ENCODE data around the gene PFKM. TPM values are rescaled to one million over a fixed set of nuclear protein-coding genes. Genes with fewer than 3 reads are reported as not detected.

Gene PFKM
- total RNA-seq, 1 donor from 2014 or later = 80.3 TPM

DNA sequence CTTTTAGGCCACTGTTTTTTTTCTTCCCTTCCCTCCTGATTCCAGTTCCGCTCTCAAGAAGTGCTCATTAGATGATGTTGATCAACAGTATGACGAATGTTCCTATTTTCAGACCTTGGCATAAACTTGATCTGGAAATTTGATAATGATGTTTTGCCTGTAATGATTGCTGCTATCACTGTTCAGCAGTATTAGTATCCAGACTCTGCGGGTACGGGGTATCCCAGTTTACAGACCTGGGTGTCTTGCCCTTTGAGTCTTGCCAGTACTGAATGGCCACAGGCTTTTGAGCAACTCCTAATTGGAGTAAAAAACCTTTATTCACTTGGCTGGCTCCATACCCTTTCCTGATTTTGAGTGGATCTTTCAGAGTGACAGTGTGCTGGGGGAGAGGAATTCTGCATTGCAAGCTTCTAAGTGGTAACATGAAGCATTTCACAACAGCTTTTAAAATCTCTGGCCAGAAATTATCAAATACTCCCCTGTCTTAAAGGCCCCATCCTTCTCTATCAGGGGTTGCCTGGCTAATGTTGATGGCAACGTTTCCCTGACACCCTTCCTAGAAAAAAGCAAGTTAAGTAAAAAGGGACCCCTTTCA is 44.1 kb downstream of the PFKM start:
- Mint-ChIP-seq H3K4me1 (ENCODE audit: low read depth, unreplicated experiment) (no peaks in the 10 kb centered on the region), H3K36me3 (ENCODE audit: low read depth, unreplicated experiment) (no peaks in the 10 kb centered on the region), H3K27ac (ENCODE audit: unreplicated experiment) (no peak overlapping the region), H3K9me3 (ENCODE audit: unreplicated experiment) (no peaks in the 10 kb centered on the region), H3K4me3 (ENCODE audit: unreplicated experiment) (no peak overlapping the region), H3K27me3 (ENCODE audit: low read depth, unreplicated experiment) (peaks cover 10% of the 10 kb centered on the region)
- H3K4me2 ChIP-seq (ENCODE audit: low read length) = no peak overlapping the region
- DNase-seq (ENCODE audit: low read depth) = no peak
- no peak overlapping the region for H3K4me3 ChIP-seq (ENCODE audit: insufficient read depth, low read depth, low read length)
- H4K20me1 ChIP-seq (ENCODE audit: insufficient read depth, low read length) = no peaks in the 10 kb centered on the region
- no peaks in the 10 kb centered on the region for H3K79me2 ChIP-seq (ENCODE audit: insufficient read depth, low read length)
- no peak overlapping the region for H3K9ac ChIP-seq (ENCODE audit: low read length)
- no peaks in the 10 kb centered on the region for H3K36me3 ChIP-seq (ENCODE audit: insufficient read depth, low read length)
- no peak overlapping the region for H3K27ac ChIP-seq (ENCODE audit: low read depth, low read length)
- no peaks in the 10 kb centered on the region for H3K4me1 ChIP-seq (ENCODE audit: insufficient read depth, low read length)
- H2AFZ ChIP-seq (ENCODE audit: low read depth, low read length) = no peak overlapping the region
- peaks cover 8% of the 10 kb centered on the region for H3K27me3 ChIP-seq (ENCODE audit: insufficient read depth, low read length)
- no peaks in the 10 kb centered on the region for H3K9me3 ChIP-seq (ENCODE audit: insufficient read depth, low read depth, low read length)
- TF ChIP-seq CTCF (IDR thresholded peaks at IDR 0.05; ENCODE audit: insufficient read depth, low read depth, low read length) (no peak), EZH2 (IDR thresholded peaks at IDR 0.05; ENCODE audit: insufficient read depth, low read length) (no peak)
- FAIRE-seq = no peak

DNA sequence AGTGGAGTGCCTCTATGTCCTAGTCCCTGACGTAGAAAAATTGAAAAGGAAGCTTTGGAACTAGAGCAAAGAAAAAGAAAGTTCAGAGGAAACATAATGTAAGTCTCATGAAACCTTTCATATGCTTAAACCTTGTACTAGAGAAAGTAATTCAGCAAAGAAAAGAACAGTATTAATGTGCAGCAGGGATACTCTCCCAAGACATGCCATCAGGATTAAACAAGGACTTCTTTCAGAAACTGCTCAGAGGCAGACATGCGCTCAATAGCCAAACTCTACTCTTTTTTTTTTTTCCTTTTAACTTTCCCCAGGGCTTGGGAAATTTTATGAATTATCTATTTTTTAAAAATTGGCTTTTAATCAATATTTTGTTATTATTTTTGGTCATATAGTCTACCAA is 45.3 kb downstream of the PFKM start:
- H3K4me1 Mint-ChIP-seq (ENCODE audit: low read depth, unreplicated experiment) = no peaks in the 10 kb centered on the region
- H4K20me1 ChIP-seq (ENCODE audit: insufficient read depth, low read length) = no peaks in the 10 kb centered on the region
- peaks cover 10% of the 10 kb centered on the region for H3K27me3 Mint-ChIP-seq (ENCODE audit: low read depth, unreplicated experiment)
- H3K4me1 ChIP-seq (ENCODE audit: insufficient read depth, low read length) = no peaks in the 10 kb centered on the region
- peaks cover 8% of the 10 kb centered on the region for H3K27me3 ChIP-seq (ENCODE audit: insufficient read depth, low read length)
- H3K9ac ChIP-seq (ENCODE audit: low read length) = no peak overlapping the region
- no peak for FAIRE-seq
- H2AFZ ChIP-seq (ENCODE audit: low read depth, low read length) = no peak overlapping the region
- DNase-seq (ENCODE audit: low read depth) = no peak
- H3K4me2 ChIP-seq (ENCODE audit: low read length) = no peak overlapping the region
- H3K79me2 ChIP-seq (ENCODE audit: insufficient read depth, low read length) = no peaks in the 10 kb centered on the region
- no peaks in the 10 kb centered on the region for H3K36me3 ChIP-seq (ENCODE audit: insufficient read depth, low read length)
- H3K9me3 ChIP-seq (ENCODE audit: insufficient read depth, low read depth, low read length) = no peaks in the 10 kb centered on the region
- no peaks in the 10 kb centered on the region for H3K9me3 Mint-ChIP-seq (ENCODE audit: unreplicated experiment)
- no peak overlapping the region for H3K4me3 ChIP-seq (ENCODE audit: insufficient read depth, low read depth, low read length)
- H3K4me3 Mint-ChIP-seq (ENCODE audit: unreplicated experiment) = no peak overlapping the region
- TF ChIP-seq CTCF (IDR thresholded peaks at IDR 0.05; ENCODE audit: insufficient read depth, low read depth, low read length) (no peak), EZH2 (IDR thresholded peaks at IDR 0.05; ENCODE audit: insufficient read depth, low read length) (no peak)
- H3K36me3 Mint-ChIP-seq (ENCODE audit: low read depth, unreplicated experiment) = no peaks in the 10 kb centered on the region
- H3K27ac Mint-ChIP-seq (ENCODE audit: unreplicated experiment) = no peak overlapping the region
- no peak overlapping the region for H3K27ac ChIP-seq (ENCODE audit: low read depth, low read length)

Measured in astrocyte (in vitro differentiated cells and primary cell).